Measurements from ENCODE around the gene ASPG.

DNA sequence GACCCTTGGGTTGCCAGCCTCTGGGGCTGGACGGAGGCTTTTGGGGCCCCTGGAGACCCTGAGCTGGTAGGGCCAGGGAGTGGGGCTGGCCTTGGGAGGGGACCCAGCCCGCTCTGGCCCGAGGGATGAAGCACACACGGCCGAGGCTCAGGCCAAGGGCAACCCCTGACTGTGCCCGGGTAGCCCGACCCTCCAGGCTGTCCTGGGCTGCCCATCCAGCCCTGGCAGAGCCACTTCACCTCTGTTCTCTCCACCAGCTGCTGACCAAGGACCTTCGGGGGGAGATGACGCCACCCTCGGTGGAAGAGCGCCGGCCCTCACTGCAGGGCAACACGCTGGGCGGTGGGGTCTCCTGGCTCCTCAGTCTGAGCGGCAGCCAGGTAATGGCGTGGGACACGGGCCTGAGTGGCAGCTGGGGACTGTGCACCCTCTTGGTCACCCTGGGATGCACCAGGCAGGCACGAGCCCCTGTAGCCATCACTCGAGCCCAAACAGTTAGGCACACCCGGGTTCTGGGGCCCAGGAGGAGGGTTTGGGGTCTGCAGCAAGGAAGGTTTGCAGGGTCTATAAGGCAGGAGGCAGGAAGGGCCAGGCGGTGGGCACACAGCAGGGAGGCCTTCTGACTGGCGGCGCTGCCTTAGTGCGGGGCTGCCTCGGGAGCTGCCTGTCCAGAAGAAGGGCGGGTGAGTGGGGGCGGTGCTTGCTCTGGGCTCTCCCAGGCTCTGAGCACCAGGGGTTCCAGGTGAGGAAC is 19.7 kb downstream of the ASPG start:
- TF ChIP-seq, protein P1, sequence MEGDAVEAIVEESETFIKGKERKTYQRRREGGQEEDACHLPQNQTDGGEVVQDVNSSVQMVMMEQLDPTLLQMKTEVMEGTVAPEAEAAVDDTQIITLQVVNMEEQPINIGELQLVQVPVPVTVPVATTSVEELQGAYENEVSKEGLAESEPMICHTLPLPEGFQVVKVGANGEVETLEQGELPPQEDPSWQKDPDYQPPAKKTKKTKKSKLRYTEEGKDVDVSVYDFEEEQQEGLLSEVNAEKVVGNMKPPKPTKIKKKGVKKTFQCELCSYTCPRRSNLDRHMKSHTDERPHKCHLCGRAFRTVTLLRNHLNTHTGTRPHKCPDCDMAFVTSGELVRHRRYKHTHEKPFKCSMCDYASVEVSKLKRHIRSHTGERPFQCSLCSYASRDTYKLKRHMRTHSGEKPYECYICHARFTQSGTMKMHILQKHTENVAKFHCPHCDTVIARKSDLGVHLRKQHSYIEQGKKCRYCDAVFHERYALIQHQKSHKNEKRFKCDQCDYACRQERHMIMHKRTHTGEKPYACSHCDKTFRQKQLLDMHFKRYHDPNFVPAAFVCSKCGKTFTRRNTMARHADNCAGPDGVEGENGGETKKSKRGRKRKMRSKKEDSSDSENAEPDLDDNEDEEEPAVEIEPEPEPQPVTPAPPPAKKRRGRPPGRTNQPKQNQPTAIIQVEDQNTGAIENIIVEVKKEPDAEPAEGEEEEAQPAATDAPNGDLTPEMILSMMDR (IDR thresholded peaks at IDR 0.05): no peak
- no peak for TF ChIP-seq POLR2A (IDR thresholded peaks at IDR 0.05)

Data from testis (tissue), 2 donors.